Activated CD8-positive, alpha-beta memory T cell treated with anti-CD3 and anti-CD28 coated beads for 36 hours (primary cell): ENCODE measurements around the gene ATP8B3. TPM values are rescaled to one million over a fixed set of nuclear protein-coding genes. Genes with fewer than 3 reads are reported as not detected.

Experiments
- CTCF ChIA-PET: fragments of 350-600 bp; sonication (Branson Sonifier 250); formaldehyde crosslinking; loops from one replicate; lab custom pipeline; 2021; ENCODE audit warnings: antibody characterized with exemption; lab: Charles Lee
- POLR2A ChIA-PET: fragments of 350-600 bp; sonication (Branson Sonifier 250); formaldehyde crosslinking; loops from one replicate; lab custom pipeline; 2021; ENCODE audit warnings: antibody characterized with exemption; lab: Charles Lee
- total RNA-seq, 2 experiments: library from RNA; stranded (reverse); gene quantifications; one replicate each; pipeline ENCODE4 v1.2.3, GENCODE V29; 2021

The ATP8B3 gene
- total RNA-seq, 2 experiments from 2014 or later: 1.5 to 1.7 TPM

GRCh38 chr19:1853295-1854038 is 41.4 kb upstream of the ATP8B3 start:
- POLR2A ChIA-PET: interaction anchor here (0.5 kb wide), 1 partner anchor 44 kb away, joined by 5 read pairs; no protein-coding TSS in a partner anchor
- CTCF ChIA-PET: interaction anchor here (0.6 to 2.7 kb wide), 4 partner anchors 11 to 199 kb away, joined by 3 to 12 read pairs (median 4); no protein-coding TSS in a partner anchor

DNA sequence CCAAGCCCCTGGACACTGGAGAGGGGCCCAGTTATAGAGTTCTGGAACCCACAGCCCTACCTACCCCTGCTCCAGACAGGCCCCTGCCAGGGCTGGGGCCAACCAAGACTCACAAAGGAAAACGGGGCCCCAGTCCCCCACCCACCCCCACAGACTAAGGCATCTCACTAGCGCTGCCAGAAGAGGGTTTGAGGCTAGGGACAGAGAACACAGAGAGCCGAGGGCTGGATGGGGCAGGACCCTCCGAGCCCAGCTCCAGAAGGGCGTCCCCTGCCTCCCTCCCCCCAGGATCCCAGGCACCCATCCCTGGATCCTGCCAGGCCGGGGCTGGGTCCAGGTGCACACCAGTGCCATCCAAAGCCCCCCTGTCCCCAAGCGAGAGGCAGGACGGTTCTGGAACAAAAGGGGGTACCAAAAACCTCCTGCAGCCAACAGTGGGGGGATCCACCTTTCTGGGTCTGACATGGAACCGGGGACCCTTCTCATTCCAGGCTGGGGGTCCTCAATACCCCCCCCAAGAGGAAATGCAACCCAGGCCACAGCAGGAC is 40.6 kb upstream of the ATP8B3 start:
- CTCF ChIA-PET: interaction anchor here (1.4 to 2.7 kb wide), 4 partner anchors 15 to 200 kb away, joined by 3 to 12 read pairs (median 4); no protein-coding TSS in a partner anchor
- POLR2A ChIA-PET: no interaction called here

DNA sequence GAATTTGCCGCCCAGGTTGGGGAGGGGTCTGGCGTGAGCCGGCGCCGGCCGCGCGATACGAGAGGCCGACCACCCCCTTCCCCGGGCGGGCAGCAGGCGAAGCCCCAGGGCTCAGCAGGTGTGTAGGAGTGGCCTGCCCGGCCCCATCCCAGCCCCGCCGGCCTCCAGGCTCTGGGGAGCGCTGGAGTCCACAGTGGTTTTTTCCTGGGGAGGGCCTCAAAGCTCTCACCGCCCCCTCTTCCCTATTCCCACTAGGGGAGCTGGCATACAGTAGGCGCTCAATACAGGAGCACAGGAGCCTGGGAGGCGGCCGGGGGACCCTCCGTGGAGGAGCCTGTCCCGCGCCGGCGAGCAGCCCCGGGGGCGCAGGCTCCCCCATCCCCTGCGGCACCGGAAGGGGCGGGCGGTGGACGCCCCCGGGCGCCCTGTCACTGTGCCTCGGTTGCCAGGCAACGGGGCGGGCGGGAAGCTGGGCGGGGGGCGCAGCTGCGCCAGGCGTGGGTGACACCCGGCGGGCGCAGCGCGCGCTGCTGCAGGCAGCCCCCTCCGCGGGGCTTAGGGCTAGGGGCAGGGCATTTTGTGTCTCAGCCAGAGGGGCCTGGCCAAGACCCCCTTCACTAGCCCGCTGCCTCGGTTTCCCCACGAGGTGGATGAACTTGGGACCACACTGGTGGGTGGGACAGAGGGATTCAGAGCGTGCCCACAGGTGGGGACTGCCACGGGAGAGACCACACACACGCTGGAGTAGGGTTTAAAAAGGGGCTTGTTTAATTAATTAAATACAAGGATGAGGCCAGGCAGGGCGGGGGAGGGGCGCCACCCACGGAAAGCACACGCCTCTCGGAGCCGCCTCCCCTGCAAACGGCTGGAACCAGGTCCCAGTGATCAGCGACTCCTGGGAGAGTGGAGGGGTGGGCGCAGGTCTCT is 39.8 kb upstream of the ATP8B3 start:
- ChIA-PET POLR2A (no interaction called here), CTCF (interaction anchor here (0.6 to 2.7 kb wide), 4 partner anchors 14 to 45 kb away, joined by 3 to 12 read pairs (median 4); no protein-coding TSS in a partner anchor)

DNA sequence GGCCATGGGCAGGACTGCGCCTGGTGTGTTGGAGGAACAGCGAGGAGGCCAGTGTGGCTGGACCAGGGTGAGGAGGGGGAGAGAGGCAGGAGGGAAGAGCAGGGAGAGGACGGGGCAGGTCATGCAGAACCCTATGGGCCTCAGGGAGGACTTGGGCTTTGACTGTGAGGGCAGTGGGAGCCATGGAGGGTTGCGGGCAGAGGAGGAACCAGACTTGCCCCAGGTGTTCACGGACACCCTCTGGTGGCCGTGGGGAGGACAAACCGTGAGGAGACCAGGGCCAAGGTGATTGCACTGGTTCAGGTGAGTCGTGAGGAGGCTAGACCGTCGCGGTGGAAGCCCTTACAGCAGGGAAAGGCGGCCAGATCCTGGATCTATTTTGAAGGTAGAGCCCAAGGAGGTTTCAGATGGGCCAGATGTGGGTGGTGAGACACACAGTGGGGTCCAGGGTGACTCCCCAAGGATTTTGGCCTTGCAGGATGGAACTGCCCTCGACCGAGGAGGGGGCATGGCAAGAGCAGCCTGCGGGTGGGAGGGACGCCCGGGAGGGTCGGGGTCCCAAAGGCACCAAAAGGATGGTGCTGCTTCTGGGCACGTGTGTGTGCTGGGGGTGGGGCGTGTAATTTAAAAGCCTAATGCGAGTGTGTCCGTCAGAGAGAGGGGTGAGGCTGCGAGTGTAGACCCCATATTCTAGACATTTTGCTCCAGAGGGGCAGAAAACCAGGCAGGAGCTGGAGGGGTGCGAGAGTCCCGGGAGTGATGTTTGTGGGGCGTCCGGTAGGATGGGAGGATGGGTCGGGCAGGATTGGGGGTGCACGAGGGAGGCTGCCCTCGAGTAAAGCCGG is 39.0 kb upstream of the ATP8B3 start:
- ChIA-PET POLR2A (no interaction called here), CTCF (interaction anchor here (0.6 to 2.7 kb wide), 3 partner anchors 13 to 46 kb away, joined by 3 to 12 read pairs (median 4); no protein-coding TSS in a partner anchor)

GRCh38 chr19:1849886-1850398 is 37.9 kb upstream of the ATP8B3 start:
- CTCF ChIA-PET: interaction anchor here (1.2 to 1.7 kb wide), 2 partner anchors 11 to 34 kb away, joined by 3 to 9 read pairs; no protein-coding TSS in a partner anchor
- POLR2A ChIA-PET: no interaction called here

DNA sequence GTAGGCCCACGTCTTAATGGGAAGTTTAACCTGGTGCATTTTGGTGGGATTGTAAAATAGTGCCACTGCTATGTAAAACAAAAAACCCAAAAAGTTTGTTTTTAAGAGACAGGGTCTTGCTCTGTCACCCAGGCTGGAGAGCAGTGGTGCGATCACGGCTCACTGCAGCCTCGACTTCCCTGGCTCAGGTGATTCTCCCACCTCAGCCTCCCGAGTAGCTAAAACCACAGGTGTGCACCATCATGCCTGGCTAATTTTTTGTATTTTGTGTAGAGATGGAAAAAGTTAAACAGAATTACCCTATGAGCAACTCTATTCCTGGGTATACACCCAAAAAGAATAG is 37.0 kb upstream of the ATP8B3 start:
- POLR2A ChIA-PET: no interaction called here
- CTCF ChIA-PET: interaction anchor here (0.6 to 1.7 kb wide), 5 partner anchors 8 to 35 kb away, joined by 3 to 9 read pairs (median 4); no protein-coding TSS in a partner anchor

DNA sequence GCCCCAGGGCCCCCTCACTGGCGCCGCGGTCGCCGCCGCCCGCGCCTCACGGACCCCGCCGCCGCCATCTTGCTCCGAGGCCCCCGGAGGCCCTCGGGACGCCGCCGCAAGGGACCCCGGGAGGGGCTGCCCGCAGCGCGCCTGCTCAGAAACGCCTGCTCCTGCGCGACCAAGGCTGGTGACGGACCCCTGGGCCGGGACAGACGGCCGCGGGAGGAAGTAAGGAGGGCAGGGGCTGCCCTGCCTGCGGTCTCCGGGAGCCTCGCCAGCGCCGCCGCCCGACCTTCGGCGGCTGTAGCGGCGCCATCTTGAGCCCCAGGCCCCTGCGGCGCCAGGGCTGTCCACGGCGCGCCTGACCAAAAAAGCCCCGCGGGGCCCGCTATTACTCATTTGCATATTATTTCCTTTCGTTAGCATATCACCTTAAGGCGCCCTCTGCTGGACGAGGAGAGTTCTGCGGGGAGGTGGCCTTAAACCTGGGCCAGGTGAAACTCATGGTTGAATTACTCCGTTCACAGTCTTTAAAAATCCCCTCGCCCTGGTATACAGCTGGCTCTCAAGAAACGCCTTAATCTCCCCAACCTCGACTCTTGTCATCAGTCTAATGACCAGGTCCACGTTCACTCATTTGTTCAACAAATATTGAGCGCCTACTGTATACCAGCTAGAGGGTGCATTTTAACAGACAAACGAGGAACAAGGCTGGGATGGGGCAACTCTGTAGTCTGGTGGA is 36.5 kb upstream of the ATP8B3 start, which contains the start of gene REXO1:
TSS of gene REXO1 (minus strand) at position 85 of the 733 bp plus-strand sequence. CDS start 125 bp downstream, outside the sequence.
- CTCF ChIA-PET: interaction anchor here (0.6 to 1.7 kb wide), 4 partner anchors 9 to 34 kb away, joined by 3 to 9 read pairs (median 6); no protein-coding TSS in a partner anchor
- POLR2A ChIA-PET: no interaction called here

DNA sequence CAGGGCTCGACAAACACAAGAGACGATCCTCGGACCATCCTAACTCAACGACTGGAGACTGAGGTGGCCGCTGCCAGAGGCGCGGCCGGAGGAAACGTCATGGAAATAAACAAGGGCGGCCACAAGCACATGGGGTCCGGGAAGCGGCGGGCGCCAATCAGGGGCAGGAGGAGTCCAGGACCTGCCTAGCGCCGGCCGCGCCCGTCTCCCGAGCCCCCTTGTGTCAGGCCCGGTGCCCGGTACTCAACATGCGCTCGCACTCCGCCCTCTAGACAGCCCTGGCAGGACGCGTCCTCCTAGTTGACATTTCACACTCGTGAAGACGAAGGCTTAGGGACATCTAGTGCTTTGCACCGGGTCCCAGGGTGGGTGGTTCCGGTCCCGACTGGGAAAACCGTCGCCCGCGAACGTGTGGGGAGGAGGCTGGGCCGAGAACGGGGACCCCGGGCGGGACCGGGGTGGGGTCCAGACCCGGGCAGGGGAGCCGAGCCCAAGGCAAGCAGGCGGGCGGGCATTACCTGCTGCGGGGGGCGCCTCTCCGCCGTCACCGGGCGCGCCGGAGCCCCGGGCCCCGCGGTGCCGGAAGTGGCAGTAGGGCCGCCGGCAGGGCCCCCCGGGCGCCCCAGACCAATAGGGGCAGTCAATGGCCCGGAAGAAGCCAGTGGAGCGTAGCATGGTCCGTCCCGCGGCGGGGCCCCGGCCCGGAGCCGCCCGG is 35.8 kb upstream of the ATP8B3 start:
- POLR2A ChIA-PET: interaction anchor here (0.6 kb wide), 1 partner anchor 369 kb away, joined by 4 read pairs; the partner anchor contains the start of gene C19orf25
- CTCF ChIA-PET: interaction anchor here (1.5 to 1.9 kb wide), 2 partner anchors 10 to 22 kb away, joined by 6 to 21 read pairs; no protein-coding TSS in a partner anchor

DNA sequence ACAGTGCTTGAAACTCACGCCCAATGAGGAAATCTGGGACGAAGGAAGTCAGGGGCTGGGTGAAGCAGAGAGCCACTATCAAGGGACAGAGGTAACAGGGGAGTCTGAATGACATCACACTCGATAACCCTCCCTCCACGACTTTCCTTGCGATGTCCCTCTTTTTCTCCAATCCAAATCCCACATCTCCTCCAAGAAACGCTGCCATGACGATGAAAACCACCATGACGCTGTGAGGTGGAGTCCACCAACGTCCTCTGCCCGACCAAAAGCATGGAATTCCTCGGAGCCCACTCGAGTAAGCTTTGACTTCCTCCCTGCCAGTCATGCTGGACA is 35.2 kb upstream of the ATP8B3 start:
- CTCF ChIA-PET: interaction anchor here (1.5 to 1.9 kb wide), 2 partner anchors 10 to 21 kb away, joined by 6 to 21 read pairs; no protein-coding TSS in a partner anchor
- POLR2A ChIA-PET: interaction anchor here (0.6 kb wide), 1 partner anchor 368 kb away, joined by 4 read pairs; the partner anchor contains the start of gene C19orf25

GRCh38 chr19:1846517-1847204 is 34.6 kb upstream of the ATP8B3 start:
- ChIA-PET POLR2A (interaction anchor here (0.6 kb wide), 1 partner anchor 368 kb away, joined by 4 read pairs; the partner anchor contains the start of gene C19orf25), CTCF (interaction anchor here (1.5 to 1.9 kb wide), 2 partner anchors 9 to 21 kb away, joined by 6 to 21 read pairs; no protein-coding TSS in a partner anchor)

DNA sequence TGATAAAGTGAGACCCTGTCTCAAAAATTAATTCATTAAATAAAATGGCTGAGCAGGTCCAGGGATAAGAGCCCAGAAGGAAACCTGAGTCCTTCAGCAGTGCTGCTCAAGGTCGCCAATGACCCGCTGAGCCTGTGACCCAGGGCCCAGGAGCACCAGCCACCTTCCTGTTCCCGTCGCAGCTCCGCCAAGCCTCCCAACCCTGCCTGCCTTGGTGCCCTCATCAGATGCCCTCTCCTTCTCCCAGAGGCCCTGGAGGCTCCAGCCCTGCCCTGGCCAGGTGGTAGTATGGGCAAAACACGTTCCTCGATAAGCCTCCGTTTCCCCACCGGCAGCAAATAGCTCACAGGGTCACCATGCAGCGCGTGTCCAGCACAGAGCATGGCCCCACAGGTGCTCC is 33.6 kb upstream of the ATP8B3 start:
- CTCF ChIA-PET: interaction anchor here (0.6 to 1.9 kb wide), 2 partner anchors 8 to 393 kb away, joined by 4 to 21 read pairs; no protein-coding TSS in a partner anchor

GRCh38 chr19:1845125-1845515 is 33.0 kb upstream of the ATP8B3 start:
- POLR2A ChIA-PET: interaction anchor here (0.9 to 1.0 kb wide), 2 partner anchors 12 to 30 kb away, joined by 3 to 4 read pairs; no protein-coding TSS in a partner anchor
- CTCF ChIA-PET: no interaction called here

More for the DNA sequence above, 33.6 kb upstream of the ATP8B3 start:
- POLR2A ChIA-PET: interaction anchor here (1.0 kb wide), 1 partner anchor 12 kb away, joined by 4 read pairs; no protein-coding TSS in a partner anchor

DNA sequence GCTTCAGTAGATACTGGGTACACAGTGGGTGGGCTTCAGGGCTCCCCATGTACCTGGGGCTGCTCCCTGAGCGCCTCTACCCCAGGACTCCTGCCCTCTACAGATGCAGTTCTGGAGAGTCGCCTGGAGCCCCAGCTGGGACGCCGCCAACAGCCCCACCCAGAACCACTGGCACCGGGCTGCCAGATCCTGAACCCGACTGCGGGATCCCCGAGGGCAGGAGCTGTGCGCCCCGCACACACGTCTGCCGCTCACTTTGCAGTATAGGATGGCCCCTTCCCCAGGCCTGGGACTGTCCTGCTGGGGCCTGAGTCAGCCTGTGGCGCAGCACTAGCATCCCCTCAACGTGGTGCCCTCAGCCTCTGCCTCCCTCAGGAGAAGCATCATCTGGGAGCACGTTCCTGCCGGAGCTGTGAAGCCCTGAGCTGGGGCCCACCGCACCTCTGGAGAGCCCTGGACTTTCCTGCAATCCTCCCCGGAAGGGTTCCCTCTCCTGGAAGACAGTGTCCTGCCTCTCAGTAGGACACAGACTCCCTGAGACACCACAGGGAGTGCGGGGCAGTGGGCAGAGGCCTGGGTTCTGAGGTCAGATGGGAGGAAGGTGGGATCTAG is 32.5 kb upstream of the ATP8B3 start:
- ChIA-PET POLR2A (interaction anchor here (0.9 kb wide), 1 partner anchor 30 kb away, joined by 3 read pairs; no protein-coding TSS in a partner anchor), CTCF (no interaction called here)

DNA sequence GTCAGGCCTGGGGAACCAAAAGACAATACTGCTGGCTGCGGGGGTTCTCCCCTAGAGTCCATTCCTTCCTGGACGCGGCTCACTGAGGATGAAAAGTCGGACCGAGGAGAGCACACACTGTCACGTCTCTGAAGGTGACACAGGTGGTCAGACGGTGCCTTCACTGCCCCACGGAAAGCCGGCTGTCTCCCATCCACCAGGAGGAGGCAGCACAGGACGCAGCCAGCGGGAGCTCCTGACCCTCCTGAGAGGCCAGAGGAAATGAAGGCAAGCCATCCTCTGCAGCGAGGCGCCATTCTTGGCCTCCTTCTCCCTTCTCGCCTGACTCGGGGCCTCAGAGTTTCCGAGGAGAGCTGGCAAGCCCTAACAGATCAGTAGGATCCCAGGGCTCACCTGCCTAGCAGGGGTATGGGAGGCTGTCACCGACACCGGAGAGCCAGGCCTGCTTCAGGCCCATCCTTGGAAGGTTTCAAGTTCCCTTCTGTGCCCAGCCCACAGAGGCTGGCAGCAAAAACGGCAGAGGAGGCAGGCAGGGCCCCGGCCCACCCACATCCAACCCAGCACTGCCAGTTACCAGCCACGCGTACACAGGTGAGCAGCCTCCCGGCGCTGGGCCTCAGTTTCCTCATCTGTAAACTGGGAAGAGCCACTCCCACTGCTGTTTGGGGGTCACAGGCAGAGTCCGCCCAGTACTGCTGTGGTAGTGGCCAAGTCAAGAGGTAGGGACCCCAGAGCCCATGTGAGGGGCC is 31.7 kb upstream of the ATP8B3 start:
- ChIA-PET CTCF (no interaction called here), POLR2A (no interaction called here)
